ENCODE measurements around the gene CHRDL2.

The CHRDL2 gene

GRCh38 chr11:74685905-74686304, 45.3 kb downstream of the CHRDL2 start:
- H3K4me3 ChIP-seq (ENCODE audit: low read depth, low read length) = no peak overlapping the region
- no peak for TF ChIP-seq ZNF548 (tag by site-specific recombination; IDR thresholded peaks at IDR 0.05)
- no peaks in the 10 kb centered on the region for H3K36me3 ChIP-seq (ENCODE audit: control insufficient read depth in 2 of 2, insufficient read depth in 1 of 2, low read length in 2 of 2)
- CTCF ChIA-PET = interaction anchor here (0.6 to 1.7 kb wide), 3 partner anchors 17 to 430 kb away, joined by 3 to 6 read pairs (median 5); no protein-coding TSS in a partner anchor
- H3K9me3 ChIP-seq (ENCODE audit: control insufficient read depth, insufficient read depth, low read depth, low read length) = no peaks in the 10 kb centered on the region
- H3K4me1 ChIP-seq (ENCODE audit: control insufficient read depth, insufficient read depth, low read length) = no peaks in the 10 kb centered on the region
- H3K27ac ChIP-seq (ENCODE audit: extremely low read depth, low read depth, low read length) = no peak overlapping the region
- POLR2A ChIA-PET = no interaction called here

- no peaks in the 10 kb centered on the region for H3K36me3 ChIP-seq (ENCODE audit: control insufficient read depth in 2 of 2, insufficient read depth in 1 of 2, low read length in 2 of 2)
- TF ChIP-seq ZXDB (tag by site-specific recombination; IDR thresholded peaks at IDR 0.05) = no peak
- no peak for TF ChIP-seq ZNF302 (tag by site-specific recombination; IDR thresholded peaks at IDR 0.05; ENCODE audit: low read depth)
- TF ChIP-seq ZBTB1 (tag by site-specific recombination; IDR thresholded peaks at IDR 0.05) = no peak
- TF ChIP-seq MZF1 (tag by site-specific recombination; IDR thresholded peaks at IDR 0.05; ENCODE audit: borderline replicate concordance) = no peak
- TF ChIP-seq ZFP41 (tag by site-specific recombination; IDR thresholded peaks at IDR 0.05; ENCODE audit: borderline replicate concordance) = no peak
- TF ChIP-seq, protein P1, sequence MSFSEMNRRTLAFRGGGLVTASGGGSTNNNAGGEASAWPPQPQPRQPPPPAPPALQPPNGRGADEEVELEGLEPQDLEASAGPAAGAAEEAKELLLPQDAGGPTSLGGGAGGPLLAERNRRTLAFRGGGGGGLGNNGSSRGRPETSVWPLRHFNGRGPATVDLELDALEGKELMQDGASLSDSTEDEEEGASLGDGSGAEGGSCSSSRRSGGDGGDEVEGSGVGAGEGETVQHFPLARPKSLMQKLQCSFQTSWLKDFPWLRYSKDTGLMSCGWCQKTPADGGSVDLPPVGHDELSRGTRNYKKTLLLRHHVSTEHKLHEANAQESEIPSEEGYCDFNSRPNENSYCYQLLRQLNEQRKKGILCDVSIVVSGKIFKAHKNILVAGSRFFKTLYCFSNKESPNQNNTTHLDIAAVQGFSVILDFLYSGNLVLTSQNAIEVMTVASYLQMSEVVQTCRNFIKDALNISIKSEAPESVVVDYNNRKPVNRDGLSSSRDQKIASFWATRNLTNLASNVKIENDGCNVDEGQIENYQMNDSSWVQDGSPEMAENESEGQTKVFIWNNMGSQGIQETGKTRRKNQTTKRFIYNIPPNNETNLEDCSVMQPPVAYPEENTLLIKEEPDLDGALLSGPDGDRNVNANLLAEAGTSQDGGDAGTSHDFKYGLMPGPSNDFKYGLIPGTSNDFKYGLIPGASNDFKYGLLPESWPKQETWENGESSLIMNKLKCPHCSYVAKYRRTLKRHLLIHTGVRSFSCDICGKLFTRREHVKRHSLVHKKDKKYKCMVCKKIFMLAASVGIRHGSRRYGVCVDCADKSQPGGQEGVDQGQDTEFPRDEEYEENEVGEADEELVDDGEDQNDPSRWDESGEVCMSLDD (tag by site-specific recombination; IDR thresholded peaks at IDR 0.05) = no peak
- no peak for TF ChIP-seq ZNF121 (tag by site-specific recombination; IDR thresholded peaks at IDR 0.05)
- TF ChIP-seq ZNF501 (tag by site-specific recombination; IDR thresholded peaks at IDR 0.05) = no peak
- no peak for TF ChIP-seq ZNF274 (IDR thresholded peaks at IDR 0.05; ENCODE audit: low read length)
- no peak for TF ChIP-seq ZNF274 (tag by site-specific recombination; IDR thresholded peaks at IDR 0.05; ENCODE audit: borderline replicate concordance)
- TF ChIP-seq ZNF404 (tag by site-specific recombination; IDR thresholded peaks at IDR 0.05) = no peak
- no peak for TF ChIP-seq ZBTB7A (tag by site-specific recombination; IDR thresholded peaks at IDR 0.05; ENCODE audit: low read depth)
- no peak for TF ChIP-seq ZBTB8A (tag by site-specific recombination; IDR thresholded peaks at IDR 0.05)
- no peak for TF ChIP-seq REPIN1 (tag by site-specific recombination; IDR thresholded peaks at IDR 0.05; ENCODE audit: low read depth)
- TF ChIP-seq ZNF24 (tag by site-specific recombination; IDR thresholded peaks at IDR 0.05) = no peak
- TF ChIP-seq ZNF837 (tag by site-specific recombination; IDR thresholded peaks at IDR 0.05) = no peak
- TF ChIP-seq ZNF37A (tag by site-specific recombination; IDR thresholded peaks at IDR 0.05) = no peak
- TF ChIP-seq, protein P2, sequence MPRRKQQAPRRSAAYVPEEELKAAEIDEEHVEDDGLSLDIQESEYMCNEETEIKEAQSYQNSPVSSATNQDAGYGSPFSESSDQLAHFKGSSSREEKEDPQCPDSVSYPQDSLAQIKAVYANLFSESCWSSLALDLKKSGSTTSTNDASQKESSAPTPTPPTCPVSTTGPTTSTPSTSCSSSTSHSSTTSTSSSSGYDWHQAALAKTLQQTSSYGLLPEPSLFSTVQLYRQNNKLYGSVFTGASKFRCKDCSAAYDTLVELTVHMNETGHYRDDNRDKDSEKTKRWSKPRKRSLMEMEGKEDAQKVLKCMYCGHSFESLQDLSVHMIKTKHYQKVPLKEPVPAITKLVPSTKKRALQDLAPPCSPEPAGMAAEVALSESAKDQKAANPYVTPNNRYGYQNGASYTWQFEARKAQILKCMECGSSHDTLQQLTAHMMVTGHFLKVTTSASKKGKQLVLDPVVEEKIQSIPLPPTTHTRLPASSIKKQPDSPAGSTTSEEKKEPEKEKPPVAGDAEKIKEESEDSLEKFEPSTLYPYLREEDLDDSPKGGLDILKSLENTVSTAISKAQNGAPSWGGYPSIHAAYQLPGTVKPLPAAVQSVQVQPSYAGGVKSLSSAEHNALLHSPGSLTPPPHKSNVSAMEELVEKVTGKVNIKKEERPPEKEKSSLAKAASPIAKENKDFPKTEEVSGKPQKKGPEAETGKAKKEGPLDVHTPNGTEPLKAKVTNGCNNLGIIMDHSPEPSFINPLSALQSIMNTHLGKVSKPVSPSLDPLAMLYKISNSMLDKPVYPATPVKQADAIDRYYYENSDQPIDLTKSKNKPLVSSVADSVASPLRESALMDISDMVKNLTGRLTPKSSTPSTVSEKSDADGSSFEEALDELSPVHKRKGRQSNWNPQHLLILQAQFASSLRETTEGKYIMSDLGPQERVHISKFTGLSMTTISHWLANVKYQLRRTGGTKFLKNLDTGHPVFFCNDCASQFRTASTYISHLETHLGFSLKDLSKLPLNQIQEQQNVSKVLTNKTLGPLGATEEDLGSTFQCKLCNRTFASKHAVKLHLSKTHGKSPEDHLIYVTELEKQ (tag by site-specific recombination; IDR thresholded peaks at IDR 0.05; ENCODE audit: borderline replicate concordance) = no peak
- no peaks in the 10 kb centered on the region for H3K9me3 ChIP-seq (ENCODE audit: control insufficient read depth, insufficient read depth, low read depth, low read length)
- H3K4me3 ChIP-seq (ENCODE audit: low read depth, low read length) = no peak overlapping the region
- POLR2A ChIA-PET = no interaction called here
- CTCF ChIA-PET = interaction anchor here (2.6 kb wide), 1 partner anchor 17 kb away, joined by 10 read pairs; no protein-coding TSS in a partner anchor
- no peaks in the 10 kb centered on the region for H3K4me1 ChIP-seq (ENCODE audit: control insufficient read depth, insufficient read depth, low read length)
- H3K27ac ChIP-seq (ENCODE audit: extremely low read depth, low read depth, low read length) = no peak overlapping the region
Measured at GRCh38 chr11:74685338-74685737, 45.9 kb downstream of the CHRDL2 start.
